GM20431 (cell line): ENCODE data around the gene JPH3.
"Not testable (repeated sequence)": the region's sequence is repeated elsewhere in the genome, so short reads cannot be mapped to it uniquely, and the experiment has no call there.

Source experiments
- in situ Hi-C: fragments of 300-500 bp; cut with MseI, MboI; formaldehyde crosslinking; loops from one replicate; pipeline ENCODE4 v1.15.0; 2020; ENCODE audit warnings: low sequenced_read_pairs; ENCODE audit not compliant: unreplicated experiment

JPH3 gene

DNA sequence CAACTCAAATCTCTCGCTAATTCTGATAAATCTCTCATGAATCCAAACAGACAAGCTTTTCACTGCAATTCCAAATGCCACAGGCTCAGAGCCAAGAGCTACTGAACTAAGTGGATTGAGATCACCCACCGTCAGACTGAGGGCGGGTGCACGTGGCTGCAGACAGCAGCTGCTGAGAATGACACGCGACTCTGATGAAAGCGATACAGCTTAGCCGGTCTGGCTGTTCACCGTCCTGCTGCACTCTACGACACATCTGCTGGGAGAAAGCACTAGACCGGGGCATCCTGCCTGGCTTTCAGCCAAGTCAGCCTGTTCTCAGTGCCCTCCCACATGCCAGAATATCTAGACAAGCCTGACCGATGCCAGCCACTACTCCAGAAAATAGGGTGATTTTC, 120.9 kb downstream of the JPH3 start:
- in situ Hi-C loops: no loop called here

DNA sequence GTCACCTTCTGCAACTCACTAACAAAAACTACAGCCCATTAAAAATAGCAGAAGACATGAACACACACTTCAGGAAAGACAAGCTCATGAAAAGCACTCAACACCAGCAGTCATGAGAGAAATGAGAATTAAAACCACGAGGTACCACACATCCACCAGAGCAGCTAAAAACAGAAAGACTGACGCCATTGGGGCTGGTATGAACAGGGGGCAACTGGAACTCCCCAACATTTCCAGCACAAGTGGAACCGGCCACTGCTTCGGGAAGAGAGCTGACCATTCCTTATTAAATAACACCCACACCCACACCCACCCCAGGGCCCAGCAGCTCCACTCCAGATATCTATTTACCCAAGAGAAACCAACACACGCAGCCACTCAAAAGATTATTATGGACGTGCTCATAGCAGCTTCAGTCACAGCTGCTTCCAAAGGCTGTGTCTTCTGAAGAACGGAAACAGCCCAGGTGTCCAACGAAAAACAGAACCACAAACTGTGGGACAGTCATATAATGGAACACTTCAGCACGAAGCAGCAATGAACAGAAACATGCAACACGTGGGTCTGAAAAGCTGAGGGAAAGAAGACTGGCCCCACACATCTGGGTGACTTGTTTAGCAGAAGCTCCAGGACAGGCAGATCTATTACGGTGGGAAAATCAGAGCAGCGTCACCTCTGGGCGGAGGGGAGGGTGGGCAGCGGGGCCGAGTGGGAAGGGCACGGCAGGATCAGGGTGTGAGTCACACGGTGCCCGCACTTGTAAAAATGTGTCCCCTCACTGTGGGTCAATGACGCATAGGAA, 122.4 kb downstream of the JPH3 start:
- in situ Hi-C loops: no loop called here

DNA sequence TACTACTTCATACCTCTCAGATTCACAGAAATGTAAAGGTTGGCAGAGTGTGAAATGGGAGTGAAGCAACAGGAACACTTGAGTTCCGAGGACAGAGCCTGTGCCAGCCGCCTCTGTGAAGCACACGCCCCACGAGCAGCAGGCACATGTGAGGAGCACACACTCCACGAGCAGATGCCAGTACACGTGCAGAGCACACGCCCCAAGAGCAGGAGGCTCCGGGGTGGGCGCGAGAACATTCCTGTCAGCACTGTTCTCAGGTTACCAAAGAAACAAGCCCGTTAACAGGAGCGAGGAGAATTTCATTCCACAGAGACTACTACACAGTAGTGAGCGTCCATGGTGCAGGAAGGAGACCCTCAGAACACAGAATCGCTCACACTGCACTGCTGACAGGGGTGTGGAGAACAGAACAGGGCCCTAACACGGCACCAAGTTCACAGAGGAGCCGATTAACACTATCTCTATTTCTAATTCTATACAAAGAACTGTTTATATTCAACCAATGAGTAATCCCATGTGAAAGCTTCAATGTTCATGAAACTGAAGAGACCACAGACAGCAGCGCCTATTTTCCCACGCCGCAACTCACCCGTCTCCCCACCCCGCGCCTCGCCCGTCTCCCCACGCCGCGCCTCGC, 123.4 kb downstream of the JPH3 start:
- in situ Hi-C loops: no loop called here

- in situ Hi-C loops: not testable (repeated sequence)
These were observed 124.3 kb downstream of the JPH3 start for GRCh38 chr16:87726577-87726976.

- in situ Hi-C loops: no loop called here
These were observed 125.0 kb downstream of the JPH3 start for GRCh38 chr16:87727346-87727745.

DNA sequence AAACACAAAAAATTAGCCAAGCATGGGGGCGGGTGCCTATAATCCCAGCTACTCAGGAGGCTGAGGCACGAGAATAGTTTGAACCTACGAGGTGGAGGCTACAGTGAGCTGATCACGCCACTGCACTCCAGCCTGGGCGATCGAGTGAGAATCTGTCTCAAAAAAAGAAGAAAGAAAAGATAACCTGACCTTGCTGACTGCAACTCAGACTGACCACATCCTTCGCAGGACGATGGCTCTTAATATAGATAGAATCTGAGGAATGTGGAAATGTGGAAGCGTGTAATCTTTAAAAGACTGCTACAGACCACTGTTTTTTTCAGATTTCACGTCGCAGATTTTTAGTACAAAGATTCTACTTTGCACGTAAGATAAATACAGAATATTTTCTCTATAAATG, 125.7 kb downstream of the JPH3 start:
- in situ Hi-C loops: no loop called here

- in situ Hi-C loops: no loop called here
These were observed 127.1 kb downstream of the JPH3 start for GRCh38 chr16:87729266-87729954.

GRCh38 chr16:87731607-87732006, 129.3 kb downstream of the JPH3 start:
- in situ Hi-C loops: no loop called here

DNA sequence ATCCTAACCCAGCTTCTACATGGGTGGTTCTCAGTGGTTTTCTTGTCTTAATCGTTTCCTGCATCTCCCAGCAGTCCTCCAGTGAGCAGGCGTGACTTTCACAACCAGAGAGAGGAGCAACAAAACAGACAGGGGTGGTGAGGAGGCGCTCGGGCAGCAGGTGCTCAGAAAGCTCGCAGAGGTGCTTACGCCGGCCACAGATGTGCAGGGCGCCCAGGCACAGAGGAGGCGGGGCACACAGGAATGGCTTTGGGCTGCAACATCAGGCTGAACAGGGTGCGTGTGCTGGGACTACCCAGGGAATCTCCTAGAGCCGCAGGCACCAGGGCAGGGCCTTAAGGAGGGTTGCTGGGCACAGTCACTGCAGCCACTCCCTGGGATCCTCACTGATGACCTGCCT, 130.9 kb downstream of the JPH3 start:
- in situ Hi-C loops: no loop called here

DNA sequence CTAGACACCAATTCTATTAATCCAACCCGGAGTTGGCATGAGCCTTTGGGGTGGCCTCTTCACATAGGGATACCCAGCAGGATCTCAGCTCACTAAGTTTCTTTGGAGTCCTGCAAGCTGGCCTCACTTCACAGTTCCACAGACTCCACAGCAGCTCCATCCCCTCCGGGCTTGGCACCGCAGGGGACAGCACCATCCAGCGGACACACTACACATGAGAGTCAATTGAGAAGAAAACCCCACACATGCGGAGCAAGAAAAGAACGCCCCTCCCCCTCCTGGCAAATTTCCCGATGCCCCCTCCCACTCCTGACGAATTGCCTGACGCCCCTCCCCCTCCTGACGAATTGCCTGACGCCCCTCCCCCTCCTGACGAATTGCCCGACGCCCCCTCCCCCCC, 132.3 kb downstream of the JPH3 start:
- in situ Hi-C loops: no loop called here

GRCh38 chr16:87735270-87736007, 133.1 kb downstream of the JPH3 start:
- in situ Hi-C loops: no loop called here

- in situ Hi-C loops: no loop called here
These were observed 133.7 kb downstream of the JPH3 start for GRCh38 chr16:87736008-87736382.

DNA sequence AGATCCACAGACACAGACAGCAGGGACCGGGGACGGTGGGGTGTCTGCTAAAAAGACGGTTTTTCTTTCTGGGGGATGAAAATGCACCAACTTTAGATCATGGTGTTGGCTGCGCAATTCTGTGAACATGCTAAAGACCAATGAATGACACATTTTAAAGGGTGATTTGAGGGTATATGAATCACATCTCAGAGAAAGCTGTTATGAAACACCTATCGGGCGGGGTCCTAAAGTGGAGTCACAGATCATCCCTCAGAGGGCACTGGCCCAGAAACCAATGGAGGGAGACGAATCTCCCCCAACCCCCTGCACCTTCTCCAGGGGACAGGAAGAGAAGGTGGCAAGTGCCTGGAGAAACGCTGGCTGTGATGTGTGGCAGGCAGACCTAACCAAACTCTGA, 137.5 kb downstream of the JPH3 start:
- in situ Hi-C loops: no loop called here

GRCh38 chr16:87740441-87740840, 138.1 kb downstream of the JPH3 start:
- in situ Hi-C loops: no loop called here

DNA sequence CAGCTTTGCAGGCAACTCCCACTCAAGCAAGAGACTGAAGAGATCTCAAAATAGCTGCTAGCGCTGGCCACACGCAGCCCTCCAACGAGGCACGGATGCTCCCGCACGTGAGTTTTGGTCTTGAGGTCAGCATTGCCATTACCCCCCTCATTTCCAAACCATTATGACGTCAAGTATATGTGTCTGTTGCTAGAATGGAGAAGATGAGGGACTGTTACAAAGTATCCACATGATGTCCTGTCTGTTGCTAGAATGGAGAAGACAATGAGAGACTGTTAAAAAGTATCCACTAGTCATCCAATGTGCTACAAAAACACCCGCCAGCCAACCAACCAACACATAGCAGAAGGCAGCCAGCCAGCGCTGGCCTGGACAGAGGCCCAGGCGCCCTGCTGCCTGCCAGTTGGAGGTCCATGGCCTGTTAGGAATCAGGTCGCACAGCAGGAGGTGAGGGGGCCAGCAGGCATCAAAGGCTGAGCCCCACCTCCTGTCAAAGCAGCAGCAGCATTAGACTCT, 138.7 kb downstream of the JPH3 start:
- in situ Hi-C loops: no loop called here

- in situ Hi-C loops: no loop called here
These were observed 139.6 kb downstream of the JPH3 start for GRCh38 chr16:87741700-87742415.

DNA sequence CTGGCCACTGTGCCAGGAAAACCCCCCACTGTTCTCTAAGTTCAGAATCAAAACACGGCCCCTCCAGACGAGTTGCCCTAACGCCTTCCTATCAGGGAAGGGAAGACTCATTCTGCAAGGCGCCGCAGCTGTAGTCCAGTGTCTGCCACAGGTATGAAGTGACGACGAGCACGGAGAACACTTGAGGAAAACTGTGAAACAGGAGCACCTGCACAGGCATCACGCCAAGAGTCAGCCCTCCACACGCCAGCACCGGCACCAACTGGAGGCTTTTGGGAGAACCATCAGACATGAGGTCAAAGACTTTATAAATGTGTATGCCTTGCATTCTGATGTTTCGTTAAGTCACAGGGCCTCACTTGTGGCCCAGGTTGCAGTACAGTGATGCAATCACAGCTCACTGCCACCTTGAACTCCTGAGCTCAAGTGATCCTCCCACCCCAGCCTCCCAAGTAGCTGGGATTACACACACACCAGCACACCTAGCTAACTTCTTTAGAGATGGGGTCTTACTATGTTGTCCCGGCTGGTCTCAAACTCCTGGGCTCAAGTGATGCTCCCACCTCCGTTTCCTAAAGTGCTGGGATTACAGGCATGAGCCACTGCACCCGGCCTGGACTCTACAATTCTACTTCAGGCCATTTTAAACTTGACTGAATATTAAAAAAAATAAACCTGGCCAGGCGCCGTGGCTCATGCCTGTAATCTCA, 140.6 kb downstream of the JPH3 start:
- in situ Hi-C loops: no loop called here

- in situ Hi-C loops: no loop called here
These were observed 142.6 kb downstream of the JPH3 start for GRCh38 chr16:87744750-87745514.
